IMR-90 (cell line): ENCODE data around the gene NPIPA5. TPM values are rescaled to one million over a fixed set of nuclear protein-coding genes. Genes with fewer than 3 reads are reported as not detected.
"Not testable (repeated sequence)": the region's sequence is repeated elsewhere in the genome, so short reads cannot be mapped to it uniquely, and the experiment has no call there.

Source experiments
- ATAC-seq: fragments of 200-7000 bp; cut with Tn5 transposase; 2 replicates; pipeline ENCODE4 v1.9.1; 2020; ENCODE audit warnings: low read depth, mild to moderate bottlenecking, moderate library complexity
- BruUV-seq: library from RNA; stranded (reverse); fragments of 400-500 nt; replicated peaks from 2 replicates; lab custom pipeline; 2021; lab: Mats Ljungman, UMichigan
- CTCF ChIA-PET: fragments of 300-600 bp; formaldehyde crosslinking; extraction: SDS; loops from one replicate; lab custom pipeline; 2021; ENCODE audit warnings: antibody characterized with exemption; lab: Yijun Ruan, JAX
- POLR2A ChIA-PET: fragments of 300-600 bp; sonication (Branson Sonifier 250); formaldehyde crosslinking; loops from one replicate; lab custom pipeline; 2022; ENCODE audit warnings: antibody characterized with exemption; ENCODE audit not compliant: unreplicated experiment; lab: Charles Lee
- DNase-seq: peaks from one replicate; pipeline ENCODE4 v3.0.0; 2013
- H2AFZ ChIP-seq: replicated peaks from 2 replicates; pipeline ENCODE3; 2013; ENCODE audit warnings: low read length, mild to moderate bottlenecking; ENCODE audit not compliant: poor library complexity
- H2AK5ac ChIP-seq: 2 replicates; pipeline ENCODE4 v1.6.1; 2013; ENCODE audit warnings: low read depth, low read length, inconsistent platforms
- H2AK9ac ChIP-seq: replicated peaks from 2 replicates; pipeline ENCODE3; 2013; ENCODE audit warnings: mild to moderate bottlenecking, low read depth, low read length, moderate library complexity; ENCODE audit not compliant: poor library complexity
- H2BK120ac ChIP-seq: 2 replicates; pipeline ENCODE4 v1.6.1; 2013; ENCODE audit warnings: low read depth, low read length, inconsistent platforms
- H2BK15ac ChIP-seq: 3 replicates; pipeline ENCODE4 v1.6.1; 2013; ENCODE audit warnings: low read depth, low read length, inconsistent platforms
- H2BK20ac ChIP-seq: 2 replicates; pipeline ENCODE4 v1.6.1; 2013; ENCODE audit warnings: low read depth, mild to moderate bottlenecking, inconsistent platforms, low read length, moderate library complexity
- H2BK5ac ChIP-seq: 2 replicates; pipeline ENCODE4 v1.6.1; 2013; ENCODE audit warnings: mild to moderate bottlenecking, low read depth, low read length, inconsistent platforms; ENCODE audit not compliant: poor library complexity, severe bottlenecking
- H3K14ac ChIP-seq: replicated peaks from 2 replicates; pipeline ENCODE4 v1.6.1; 2013; ENCODE audit warnings: low read depth, low read length, inconsistent platforms
- H3K18ac ChIP-seq: 2 replicates; pipeline ENCODE4 v1.6.1; 2013; ENCODE audit warnings: low read depth, low read length, control low read depth
- H3K23ac ChIP-seq: 2 replicates; pipeline ENCODE4 v1.6.1; 2013; ENCODE audit warnings: low read depth, low read length, inconsistent platforms
- H3K27ac ChIP-seq: 2 replicates; pipeline ENCODE4 v1.5.1; 2013; ENCODE audit warnings: mild to moderate bottlenecking, control low read depth, low read length; ENCODE audit not compliant: insufficient read depth
- H3K27me3 ChIP-seq: 2 replicates; pipeline ENCODE4 v1.6.1; 2013; ENCODE audit warnings: low read length; ENCODE audit not compliant: control insufficient read depth, insufficient read depth
- H3K36me3 ChIP-seq: 2 replicates; pipeline ENCODE4 v1.6.1; 2013; ENCODE audit warnings: low read length, mixed read lengths; ENCODE audit not compliant: control insufficient read depth, insufficient read depth
- H3K4ac ChIP-seq: 2 replicates; pipeline ENCODE4 v1.6.1; 2013; ENCODE audit warnings: low read depth, low read length, inconsistent platforms
- H3K4me1 ChIP-seq: 2 replicates; pipeline ENCODE4 v1.6.1; 2013; ENCODE audit warnings: low read length, mixed read lengths; ENCODE audit not compliant: control insufficient read depth, insufficient read depth
- H3K4me2 ChIP-seq: 2 replicates; pipeline ENCODE4 v1.6.1; 2013; ENCODE audit warnings: low read depth, mild to moderate bottlenecking, control low read depth, low read length, moderate library complexity
- H3K4me3 ChIP-seq: 2 replicates; pipeline ENCODE4 v1.5.1; 2013; ENCODE audit warnings: low read depth, mild to moderate bottlenecking, control low read depth, low read length, moderate library complexity; ENCODE audit not compliant: insufficient read depth
- H3K56ac ChIP-seq: 2 replicates; pipeline ENCODE4 v1.6.1; 2013; ENCODE audit warnings: low read length, inconsistent platforms; ENCODE audit not compliant: insufficient read depth; ENCODE audit errors: extremely low read depth
- H3K79me1 ChIP-seq, 2 experiments: 2 replicates each; pipeline ENCODE4 v1.6.1; 2013; ENCODE audit warnings: low read length in 2 of 2, inconsistent platforms in 1 of 2, low read depth in 1 of 2
- H3K9ac ChIP-seq: 2 replicates; pipeline ENCODE4 v1.6.1; 2013; ENCODE audit warnings: low read depth, low read length, control low read depth
- H3K9me1 ChIP-seq: 2 replicates; pipeline ENCODE4 v1.6.1; 2013; ENCODE audit warnings: low read length, inconsistent platforms; ENCODE audit not compliant: insufficient read depth
- H3K9me3 ChIP-seq: 2 replicates; pipeline ENCODE4 v1.6.1; 2013; ENCODE audit warnings: low read length; ENCODE audit not compliant: control insufficient read depth, insufficient read depth
- H4K20me1 ChIP-seq: 2 replicates; pipeline ENCODE4 v1.6.1; 2013; ENCODE audit warnings: low read length, inconsistent platforms; ENCODE audit not compliant: insufficient read depth
- H4K5ac ChIP-seq: 2 replicates; pipeline ENCODE4 v1.6.1; 2013; ENCODE audit warnings: mild to moderate bottlenecking, low read depth, low read length, control low read depth
- H4K8ac ChIP-seq, 2 experiments: 2 replicates each; pipeline ENCODE4 v1.6.1; 2013; ENCODE audit warnings: low read depth in 2 of 2, low read length in 2 of 2, control low read depth in 1 of 2, inconsistent platforms in 1 of 2
- H4K91ac ChIP-seq: 2 replicates; pipeline ENCODE4 v1.6.1; 2013; ENCODE audit warnings: low read depth, low read length, inconsistent platforms; ENCODE audit not compliant: insufficient read depth
- WGBS, 2 experiments: methylation state at CpG; one replicate each; pipeline versions ENCODE4 v1.1.5 to v1.1.7; 2013; ENCODE audit warnings: missing lambda C conversion rate in 2 of 2; ENCODE audit not compliant: insufficient read length in 1 of 2; ENCODE audit errors: extremely low coverage in 2 of 2; 5-methylcytosine and 5-hydroxymethylcytosine counted together
- dilution Hi-C: fragments of 300-500 bp; cut with HindIII; formaldehyde crosslinking; loops from one replicate; pipeline ENCODE4 v1.14.3; 2018; ENCODE audit warnings: low sequenced_read_pairs; ENCODE audit not compliant: unreplicated experiment
- in situ Hi-C: fragments of 300-500 bp; cut with MboI; formaldehyde crosslinking; loops from 3 replicates; pipeline ENCODE4 v1.14.3; 2019; ENCODE audit warnings: low sequenced_read_pairs, inconsistent platforms, mixed read lengths
- intact Hi-C: fragments of 100-400 bp; cut with micrococcal nuclease; formaldehyde crosslinking; loops from 2 replicates; pipeline ENCODE4 v1.10.0; 2022
- polyA plus RNA-seq, 3 experiments: library from polyadenylated mRNA; depleted of rRNA; stranded (reverse); fragments of >200 nt; gene quantifications; 2 replicates each; pipeline ENCODE4 v1.2.3, GENCODE V29; 2012; ENCODE audit warnings: low replicate concordance in 1 of 3
- total RNA-seq: library from RNA; depleted of rRNA; stranded (reverse); fragments of >200 nt; gene quantifications from 2 replicates; pipeline ENCODE4 v1.2.3, GENCODE V29; 2012

NPIPA5 gene
- total and polyA plus RNA-seq, 2 of the 4 experiments (the other 2 are of a cell fraction): 1.3 TPM; not detected in 1

- H2AK9ac ChIP-seq, dilution Hi-C loops, H2AK5ac ChIP-seq, DNase-seq, H3K18ac ChIP-seq, in situ Hi-C loops, H2BK15ac ChIP-seq, H4K5ac ChIP-seq, H2AFZ ChIP-seq, H3K27ac ChIP-seq, H4K91ac ChIP-seq, H2BK5ac ChIP-seq, BruUV-seq, H3K9ac ChIP-seq, H3K9me3 ChIP-seq, H3K4ac ChIP-seq, H3K27me3 ChIP-seq, H3K36me3 ChIP-seq, H3K79me1 ChIP-seq, CTCF ChIA-PET, H4K20me1 ChIP-seq, H2BK120ac ChIP-seq, H3K9me1 ChIP-seq, H3K4me2 ChIP-seq, H2BK20ac ChIP-seq, H3K4me3 ChIP-seq, H3K14ac ChIP-seq, H3K23ac ChIP-seq, intact Hi-C loops, POLR2A ChIA-PET, H3K56ac ChIP-seq, ATAC-seq, H3K4me1 ChIP-seq, H4K8ac ChIP-seq: not testable (repeated sequence)
- no CpG with 5 or more reads among the region's 8 CpGs for WGBS, 2 experiments
Measured at GRCh38 chr16:15393025-15393424, 14.9 kb upstream of the NPIPA5 start.

DNA sequence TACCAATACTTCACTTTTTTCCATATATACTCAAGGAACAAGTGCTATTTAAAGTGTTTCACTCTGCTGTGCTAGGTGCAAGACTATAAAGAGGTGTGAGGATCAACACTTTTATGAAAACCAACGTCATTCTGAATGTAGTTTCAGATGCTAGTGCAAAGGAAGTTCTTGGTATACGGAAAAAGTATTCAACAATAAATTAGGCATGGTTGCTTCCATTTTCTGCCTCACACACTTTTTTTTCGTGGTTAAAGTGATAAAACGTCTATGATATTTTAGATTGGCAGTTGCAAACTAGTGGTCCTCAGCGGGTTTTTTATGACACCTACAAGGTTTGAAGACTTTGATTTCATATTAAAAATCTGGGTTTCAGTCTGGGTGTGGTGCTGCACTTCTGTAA lies 11.8 kb upstream of the NPIPA5 start:
- H3K9me1 ChIP-seq, H4K8ac ChIP-seq, H3K18ac ChIP-seq, dilution Hi-C loops, DNase-seq, CTCF ChIA-PET, H3K14ac ChIP-seq, H4K5ac ChIP-seq, H2BK15ac ChIP-seq, H4K91ac ChIP-seq, H3K4ac ChIP-seq, H2AK9ac ChIP-seq, POLR2A ChIA-PET, ATAC-seq, H2BK20ac ChIP-seq, H3K4me2 ChIP-seq, H3K79me1 ChIP-seq, H4K20me1 ChIP-seq, H2BK120ac ChIP-seq, H3K9me3 ChIP-seq, H2BK5ac ChIP-seq, H3K4me1 ChIP-seq, H2AFZ ChIP-seq, BruUV-seq, H3K27me3 ChIP-seq, in situ Hi-C loops, H2AK5ac ChIP-seq, H3K23ac ChIP-seq, H3K4me3 ChIP-seq, H3K9ac ChIP-seq, H3K56ac ChIP-seq, intact Hi-C loops, H3K36me3 ChIP-seq, H3K27ac ChIP-seq: not testable (repeated sequence)
- no CpG with 5 or more reads among the region's 5 CpGs for WGBS, 2 experiments
